Loucy (cell line): ENCODE results near the gene HMG20B.

Source experiments
- CTCF ChIP-seq: fragments of 200-600 bp; sonication (generic); conservative IDR thresholded peaks from 2 replicates; pipeline ENCODE4 v1.5.1; 2014; ENCODE audit warnings: mild to moderate bottlenecking, antibody characterized with exemption, low read length
- EZH2phosphoT487 ChIP-seq: fragments of 200-600 bp; IDR thresholded peaks from 2 replicates; pipeline ENCODE4 v1.6.1; 2018; ENCODE audit warnings: antibody characterized with exemption, mild to moderate bottlenecking, moderate library complexity, borderline replicate concordance

GRCh38 chr19:3549816-3550215 is 22.9 kb upstream of the HMG20B start:
- TF ChIP-seq CTCF = no peak
- TF ChIP-seq EZH2phosphoT487 = no peak
